ENCODE data around the gene PRPF40A. TPM values are rescaled to one million over a fixed set of nuclear protein-coding genes. Genes with fewer than 3 reads are reported as not detected.

PRPF40A gene
- total RNA-seq, 4 donors from 2014 or later: 55.4 to 72.7 (median 68.6) TPM

- ATAC-seq: no peak
- H3K4me1 ChIP-seq: no peaks in the 10 kb centered on the region
- H3K36me3 ChIP-seq: peaks cover 0 to 4% of the 10 kb centered on the region in 2 donors
- no peak overlapping the region for H3K4me3 ChIP-seq
- H3K27ac ChIP-seq: no peak overlapping the region
- WGBS, 2 donors (ENCODE audit: low coverage in 1 of 2): 90 to 100% methylated on average over 1 to 3 of the region's 3 CpGs
- H3K27me3 ChIP-seq: no peaks in the 10 kb centered on the region
- no peaks in the 10 kb centered on the region for H3K9me3 ChIP-seq
- TF ChIP-seq POLR2A (IDR thresholded peaks at IDR 0.05) (no peak), CTCF (IDR thresholded peaks at IDR 0.05) (no peak)
Observed at GRCh38 chr2:152603166-152603565, 114.1 kb downstream of the PRPF40A start.

- Histone ChIP-seq H3K4me1 (no peaks in the 10 kb centered on the region), H3K36me3 (peaks cover 0 to 8% of the 10 kb centered on the region in 2 donors), H3K4me3 (no peak overlapping the region), H3K27ac (no peak overlapping the region), H3K9me3 (no peaks in the 10 kb centered on the region), H3K27me3 (no peaks in the 10 kb centered on the region)
- 93% methylated on average over 8 of the region's 8 CpGs for WGBS, 2 donors (ENCODE audit: low coverage in 1 of 2)
- no peak for ATAC-seq
- TF ChIP-seq EP300 (IDR thresholded peaks at IDR 0.05) (no peak), CTCF (IDR thresholded peaks at IDR 0.05) (no peak), POLR2A (IDR thresholded peaks at IDR 0.05) (no peak), POLR2AphosphoS5 (IDR thresholded peaks at IDR 0.05) (no peak)
Observed at GRCh38 chr2:152602750-152603149, 114.5 kb downstream of the PRPF40A start.

Other genes with a start within 250 kb of the PRPF40A start
- 10 to 100 TPM in 1 of 4 donors, 1 to 10 TPM in 3; 7.0 to 14.0 (median 7.9) TPM for gene ARL6IP6, start 1.2 kb upstream of the PRPF40A start, total RNA-seq

All from gastroesophageal sphincter (tissue), 4 donors.